Hematopoietic multipotent progenitor cell treated with erythropoietin and hydrocortisone succinate and interleukin-3 and kit ligand, for 17 days (in vitro differentiated cells): ENCODE data around the gene ASPSCR1.

Source experiments
- DNase-seq: peaks from one replicate; pipeline ENCODE4 v3.0.0-alpha.2; 2015; ENCODE audit warnings: low spot score

The ASPSCR1 gene

DNA sequence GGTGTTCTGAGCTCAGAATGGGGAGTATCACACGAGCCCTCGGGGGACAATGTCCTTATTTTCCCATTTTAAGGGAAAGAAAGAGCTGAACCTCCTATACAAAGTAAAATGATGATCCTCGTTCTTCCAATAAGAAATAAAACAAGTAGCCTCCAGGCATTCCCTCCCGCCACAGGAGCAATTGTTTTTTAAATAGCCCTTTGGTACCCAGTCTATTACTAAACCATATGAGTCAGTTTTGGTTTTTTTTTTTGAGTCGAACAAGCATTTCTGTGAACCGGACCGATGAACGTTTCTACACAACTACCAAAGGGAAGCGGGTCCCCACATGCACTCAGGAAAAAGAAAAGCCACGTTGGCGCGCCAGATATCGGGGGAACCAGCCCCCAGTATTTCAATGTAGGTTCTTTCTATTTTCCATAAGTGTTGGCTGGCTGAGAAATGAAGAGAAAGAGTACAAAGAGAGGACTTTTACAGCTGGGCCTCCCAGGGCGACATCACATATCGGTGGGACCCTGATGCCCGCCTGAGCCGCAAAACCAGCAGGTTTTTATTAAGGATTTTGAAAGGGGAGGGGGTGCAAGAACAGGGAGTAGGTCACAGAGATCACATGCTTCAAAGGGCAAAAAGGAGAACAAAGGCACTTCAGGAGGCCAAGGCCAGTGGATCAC is 63.9 kb downstream of the ASPSCR1 start:
- no peak for DNase-seq

GRCh38 chr17:82042649-82043048 is 65.2 kb downstream of the ASPSCR1 start:
- no peak for DNase-seq

GRCh38 chr17:82043507-82043906 is 66.1 kb downstream of the ASPSCR1 start:
- DNase-seq: no peak

DNA sequence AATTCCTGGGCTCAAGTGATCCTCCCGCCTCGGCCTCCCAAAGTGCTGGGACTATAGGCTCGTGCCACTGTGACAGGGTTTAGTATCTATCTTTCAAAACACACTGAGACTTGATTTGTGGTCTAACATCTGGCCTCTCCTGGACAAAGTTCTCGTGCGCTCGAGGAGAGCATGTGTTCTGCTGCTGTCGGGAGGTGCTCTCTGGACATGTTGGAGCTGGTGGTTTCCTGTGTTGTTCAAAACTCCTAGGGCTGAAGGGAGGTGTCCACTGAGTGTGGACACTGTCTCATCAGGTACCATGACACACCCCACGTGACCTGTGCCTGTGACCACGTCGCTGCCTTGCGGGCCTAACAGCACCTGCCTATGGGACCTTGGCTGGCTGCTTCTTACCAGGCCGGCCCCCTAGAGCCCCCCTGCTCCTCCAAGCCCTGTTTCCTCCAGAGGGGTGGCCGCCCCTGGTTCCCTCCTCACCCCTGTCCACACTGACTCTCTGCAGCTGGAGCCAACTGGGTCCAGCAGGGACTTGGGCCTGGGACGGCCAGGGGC is 68.6 kb downstream of the ASPSCR1 start:
- no peak for DNase-seq

- no peak for DNase-seq
These were observed 69.5 kb downstream of the ASPSCR1 start for GRCh38 chr17:82046903-82047302.

DNA sequence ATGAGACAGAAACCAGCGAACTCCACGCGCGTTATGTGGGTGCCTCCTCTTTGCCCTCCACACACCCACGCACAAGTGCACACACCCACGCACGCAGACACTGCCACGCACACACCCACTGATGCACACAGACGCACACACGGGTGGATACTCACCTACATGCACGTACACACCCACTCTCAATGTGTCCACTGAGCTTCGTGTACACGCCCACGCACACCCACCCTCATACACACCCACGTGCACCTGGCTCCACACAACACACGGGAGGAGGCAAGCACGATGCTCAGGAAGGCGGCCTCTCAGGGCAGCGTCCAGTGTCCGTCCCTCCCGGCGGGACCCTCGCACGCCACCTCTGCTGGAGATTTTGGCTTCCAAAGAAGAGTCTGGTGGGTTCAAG is 70.0 kb downstream of the ASPSCR1 start:
- DNase-seq: no peak

GRCh38 chr17:82047914-82048570 is 70.6 kb downstream of the ASPSCR1 start:
- DNase-seq: no peak

DNA sequence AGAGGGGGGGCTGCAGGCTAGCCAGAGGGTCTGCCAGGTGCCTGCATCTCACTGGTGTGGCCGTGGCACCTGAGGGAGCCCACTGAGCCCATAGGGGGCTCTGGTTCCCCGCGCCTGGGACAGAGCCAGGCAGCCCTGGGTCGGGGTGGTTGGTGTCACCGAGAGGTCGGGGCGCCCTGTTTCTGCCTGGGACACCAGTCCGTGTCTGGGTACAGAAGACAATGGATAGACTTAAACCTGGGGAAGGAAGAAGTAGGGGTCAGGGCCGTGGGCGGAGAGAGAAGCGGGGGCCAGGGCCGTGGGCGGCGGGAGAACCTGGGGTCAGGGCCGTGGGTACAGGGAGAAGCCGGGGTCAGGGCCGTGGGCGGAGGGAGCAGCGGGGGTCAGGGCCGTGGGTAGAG is 71.1 kb downstream of the ASPSCR1 start:
- no peak for DNase-seq

DNA sequence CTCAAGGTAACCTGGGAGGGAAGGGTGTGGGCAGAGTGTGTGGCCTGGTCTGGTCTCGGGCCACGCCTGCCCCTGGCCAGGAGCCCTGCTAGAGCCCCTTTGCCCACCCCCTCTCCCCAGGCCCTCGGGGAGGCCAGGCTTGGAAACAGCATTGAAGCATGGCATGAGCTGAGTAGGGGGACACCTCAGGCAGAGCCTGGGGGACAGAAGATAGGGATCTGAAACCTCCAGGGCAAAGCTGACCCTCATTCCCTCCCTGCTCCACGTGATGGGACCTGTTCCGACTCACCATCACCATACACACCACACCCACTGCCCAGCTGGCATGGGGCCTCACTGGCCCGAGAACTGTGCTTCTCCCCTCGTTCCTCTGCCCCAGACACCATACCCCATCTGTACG is 71.7 kb downstream of the ASPSCR1 start:
- DNase-seq: no peak

DNA sequence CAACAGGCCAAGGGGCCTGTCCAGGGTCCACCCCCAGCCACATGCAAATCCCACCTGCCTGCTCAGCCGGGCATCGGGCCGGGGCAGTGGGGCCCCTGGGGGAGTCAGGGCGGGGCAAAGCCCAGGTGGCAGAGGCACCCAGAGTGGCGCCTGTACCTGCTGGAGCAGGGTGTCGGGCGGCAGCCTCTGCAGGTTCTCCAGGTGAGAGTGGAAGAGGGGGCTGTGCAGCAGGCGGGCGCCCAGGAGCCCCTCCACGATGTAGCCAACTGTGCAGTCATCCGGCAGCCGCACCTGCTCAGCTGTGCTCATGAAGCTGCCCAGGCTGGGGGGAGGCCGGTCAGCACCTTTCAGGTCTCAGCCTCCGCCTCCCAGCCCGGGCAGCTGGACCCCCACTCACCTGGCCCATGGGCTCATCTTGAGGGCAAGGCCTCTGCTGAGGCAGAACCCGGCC is 72.1 kb downstream of the ASPSCR1 start:
- DNase-seq: no peak

DNA sequence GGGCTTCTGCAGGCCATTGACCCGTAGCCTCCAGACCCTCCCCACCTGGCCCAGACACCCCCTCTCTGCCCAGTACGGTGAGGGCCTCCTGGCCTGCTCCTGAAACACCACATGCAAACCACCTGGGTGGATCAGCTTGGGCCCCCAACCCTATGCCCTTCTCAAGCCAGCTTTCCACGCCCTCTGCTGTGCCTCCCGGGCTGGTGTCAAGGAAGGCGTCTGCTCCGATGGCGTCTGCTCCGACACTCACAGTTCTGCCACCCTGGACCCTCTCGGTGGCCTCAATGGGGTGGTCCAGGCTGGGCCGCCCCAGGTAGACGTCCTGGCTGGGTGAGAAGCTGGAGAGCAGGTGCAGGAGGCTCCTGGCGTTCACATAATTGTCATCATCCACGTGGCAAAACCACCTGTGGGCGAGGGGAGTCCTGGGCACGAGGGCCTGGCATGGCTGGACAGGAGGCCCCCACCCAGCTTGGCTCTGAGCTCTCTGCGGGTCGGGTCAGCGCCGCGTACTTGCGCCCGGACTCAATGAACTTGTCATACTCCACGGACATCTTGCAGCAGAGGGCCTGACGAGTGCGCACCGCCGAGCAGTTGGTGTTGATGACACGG is 72.8 kb downstream of the ASPSCR1 start:
- DNase-seq: no peak

GRCh38 chr17:82050761-82051641 is 73.6 kb downstream of the ASPSCR1 start:
- no peak for DNase-seq

GRCh38 chr17:82051776-82052637 is 74.6 kb downstream of the ASPSCR1 start, which contains the start of the genes GPS1 and RFNG:
Gene GPS1 (plus strand): TSS chr17:82051898. CDS start chr17:82051932, 34 bp downstream.
Gene RFNG (minus strand): TSS chr17:82051811. CDS start chr17:82051766, 45 bp downstream.
- DNase-seq: peak; percentile 68

DNA sequence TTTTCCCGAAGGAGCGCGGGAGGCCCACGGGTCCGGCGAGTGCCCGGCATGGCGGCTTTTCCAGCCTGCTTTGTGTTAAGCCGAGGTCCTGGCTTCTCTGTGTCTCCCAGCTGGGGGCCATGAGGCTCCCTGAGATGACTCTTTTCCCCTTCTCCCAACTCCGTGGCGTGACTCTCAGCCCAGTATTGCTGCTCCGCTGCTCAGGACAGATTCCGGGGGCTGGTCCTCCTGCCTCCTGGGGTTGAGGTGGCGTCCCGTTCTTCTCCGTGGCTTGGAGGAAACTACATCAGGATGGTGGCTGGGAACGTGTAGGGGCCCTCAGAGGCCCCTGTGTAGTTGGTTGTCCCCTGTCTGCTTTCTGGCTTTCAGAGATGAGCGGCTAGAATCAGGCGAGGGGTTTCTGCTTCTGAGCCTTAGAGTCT is 75.2 kb downstream of the ASPSCR1 start:
- DNase-seq: no peak

- no peak for DNase-seq
These were observed 75.7 kb downstream of the ASPSCR1 start for GRCh38 chr17:82053130-82053529.

GRCh38 chr17:82053556-82054263 is 76.3 kb downstream of the ASPSCR1 start:
- DNase-seq: no peak

DNA sequence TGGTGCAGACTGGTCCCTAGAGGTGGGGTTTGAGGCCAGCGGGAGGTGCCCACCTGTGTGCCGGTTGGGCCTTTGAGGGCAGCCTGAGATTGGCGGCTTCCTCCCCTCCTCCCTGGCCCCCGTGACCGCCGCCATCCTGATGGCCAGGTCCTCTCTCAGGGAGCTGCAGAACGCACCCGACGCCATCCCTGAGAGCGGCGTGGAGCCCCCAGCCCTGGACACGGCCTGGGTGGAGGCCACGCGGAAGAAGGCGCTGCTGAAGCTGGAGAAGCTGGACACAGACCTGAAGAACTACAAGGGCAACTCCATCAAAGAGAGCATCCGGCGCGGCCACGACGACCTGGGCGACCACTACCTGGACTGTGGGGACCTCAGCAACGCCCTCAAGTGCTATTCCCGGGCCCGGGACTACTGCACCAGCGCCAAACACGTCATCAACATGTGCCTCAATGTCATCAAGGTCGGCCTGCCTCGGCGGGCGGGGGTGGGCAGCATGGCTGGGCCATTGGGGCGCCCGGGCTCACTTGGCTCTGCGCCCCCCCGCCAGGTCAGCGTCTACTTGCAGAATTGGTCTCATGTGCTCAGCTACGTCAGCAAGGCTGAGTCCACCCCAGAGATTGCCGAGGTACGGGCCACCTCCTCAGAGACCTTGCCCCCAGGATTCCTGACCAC is 77.1 kb downstream of the ASPSCR1 start:
- DNase-seq: no peak

- DNase-seq: no peak
These were observed 77.9 kb downstream of the ASPSCR1 start for GRCh38 chr17:82055023-82055964.
